ENCODE data around the gene SMIM30. TPM values are rescaled to one million over a fixed set of nuclear protein-coding genes. Genes with fewer than 3 reads are reported as not detected.

The SMIM30 gene
- total and polyA plus RNA-seq, 7 donors: 56.2 to 115 (median 67.8) TPM

GRCh38 chr7:113158756-113159155, 40.4 kb upstream of the SMIM30 start:
- Histone ChIP-seq H3K36me3 (ENCODE audit: insufficient read depth in 1 of 2, low read depth in 1 of 2) (no peaks in the 10 kb centered on the region), H3K4me3 (no peak overlapping the region), H3K4me1 (no peaks in the 10 kb centered on the region), H3K27ac (no peak overlapping the region), H3K9me3 (no peaks in the 10 kb centered on the region), H3K27me3 (ENCODE audit: insufficient read depth in 3 of 3, low read length in 2 of 3) (no peaks in the 10 kb centered on the region)
- no peak for TF ChIP-seq CTCF (IDR thresholded peaks at IDR 0.05)
- intact Hi-C loops (cut with DNase I): no loop called here
- 48 to 51% (median 49%) methylated on average over 2 of the region's 2 CpGs for WGBS, 3 donors
- ATAC-seq (no peak), DNase-seq (no peak)

- H3K27me3 ChIP-seq (ENCODE audit: insufficient read depth in 3 of 3, low read length in 2 of 3): no peaks in the 10 kb centered on the region
- WGBS, 3 donors: 78 to 84% (median 83%) methylated on average over 3 of the region's 3 CpGs
- ATAC-seq: no peak
- no peaks in the 10 kb centered on the region for H3K9me3 ChIP-seq
- H3K36me3 ChIP-seq (ENCODE audit: insufficient read depth in 1 of 2, low read depth in 1 of 2): no peaks in the 10 kb centered on the region
- no peak overlapping the region for H3K27ac ChIP-seq
- no peak for DNase-seq
- no peak for TF ChIP-seq CTCF (IDR thresholded peaks at IDR 0.05)
- intact Hi-C loops (cut with DNase I): no loop called here
- no peaks in the 10 kb centered on the region for H3K4me1 ChIP-seq
- no peak overlapping the region for H3K4me3 ChIP-seq
Observed at GRCh38 chr7:113154117-113154516, 35.8 kb upstream of the SMIM30 start.

GRCh38 chr7:113144817-113145216, 26.5 kb upstream of the SMIM30 start:
- no peak for TF ChIP-seq CTCF (IDR thresholded peaks at IDR 0.05)
- no peaks in the 10 kb centered on the region for H3K9me3 ChIP-seq
- no peaks in the 10 kb centered on the region for H3K36me3 ChIP-seq (ENCODE audit: insufficient read depth in 1 of 2, low read depth in 1 of 2)
- H3K27me3 ChIP-seq (ENCODE audit: insufficient read depth in 3 of 3, low read length in 2 of 3): peaks cover 0 to 2% (median 0%) of the 10 kb centered on the region in 3 donors
- no peak overlapping the region for H3K4me3 ChIP-seq
- intact Hi-C loops (cut with DNase I): no loop called here
- H3K27ac ChIP-seq: no peak overlapping the region
- DNase-seq (no peak), ATAC-seq (no peak)
- no peaks in the 10 kb centered on the region for H3K4me1 ChIP-seq
- WGBS, 3 donors: 44 to 46% (median 45%) methylated on average over 1 of the region's 1 CpG

- 62 to 88% (median 80%) methylated on average over 2 of the region's 2 CpGs for WGBS, 3 donors
- Histone ChIP-seq H3K36me3 (ENCODE audit: insufficient read depth in 1 of 2, low read depth in 1 of 2) (no peaks in the 10 kb centered on the region), H3K27ac (no peak overlapping the region), H3K27me3 (ENCODE audit: insufficient read depth in 3 of 3, low read length in 2 of 3) (peaks cover 0 to 2% (median 0%) of the 10 kb centered on the region in 3 donors), H3K9me3 (no peaks in the 10 kb centered on the region), H3K4me3 (no peak overlapping the region), H3K4me1 (no peaks in the 10 kb centered on the region)
- DNase-seq (no peak), ATAC-seq (no peak)
- intact Hi-C loops (cut with DNase I): no loop called here
- TF ChIP-seq CTCF (IDR thresholded peaks at IDR 0.05): no peak
Observed at GRCh38 chr7:113143486-113144257, 25.3 kb upstream of the SMIM30 start.

All from psoas muscle (tissue), 8 donors.